GM19035 (cell line): ENCODE measurements around the gene FAM118B.
A peak's percentile ranks its signal among the peaks of the same experiment; 100 is the strongest.

Experiments
- ATAC-seq: cut with Tn5 transposase; IDR thresholded peaks from one replicate; pipeline ENCODE4 v1.9.1; 2021; ENCODE audit not compliant: unreplicated experiment

The FAM118B gene

DNA sequence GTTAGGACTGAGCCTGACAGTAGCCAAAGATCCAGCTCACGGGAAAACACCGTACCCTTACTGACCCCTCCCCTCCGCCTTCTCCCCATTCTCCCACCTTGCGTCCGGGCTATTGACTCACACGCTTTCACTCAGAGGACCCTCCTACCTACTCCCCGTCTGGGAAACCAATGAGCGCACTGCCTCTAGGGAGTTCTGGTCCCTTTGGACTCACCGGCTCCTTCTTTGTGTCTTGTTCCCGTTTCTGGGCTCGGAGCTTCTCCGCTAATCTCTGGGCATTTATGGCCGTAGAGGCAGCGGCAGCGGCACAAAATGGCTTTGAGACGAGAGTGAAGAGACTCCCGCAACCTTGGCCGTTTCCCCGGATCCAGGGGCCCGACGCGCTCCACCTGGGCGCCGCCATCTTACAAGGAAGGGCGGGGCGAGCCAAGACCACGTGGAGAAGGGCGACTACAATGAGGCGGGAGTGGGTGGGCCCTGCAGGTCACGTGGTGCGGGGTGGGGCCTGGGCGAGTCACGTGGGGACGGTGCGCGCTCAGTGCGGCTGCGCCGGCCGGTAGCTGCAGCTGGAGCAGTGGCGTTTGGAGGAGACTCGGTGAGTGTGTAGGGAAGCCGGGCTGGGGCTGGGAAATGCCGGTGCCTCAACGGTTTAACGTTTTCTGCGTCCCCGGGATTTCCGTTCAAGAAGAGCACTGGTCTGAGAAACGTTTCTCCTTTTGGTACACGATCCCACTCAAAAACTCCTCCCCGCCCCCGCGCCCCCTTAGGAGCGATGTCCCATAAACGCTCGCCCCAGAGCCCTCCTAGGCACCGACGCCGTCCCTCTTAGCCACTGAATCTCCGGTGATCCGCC lies at the start of gene FAM118B, which contains the start of gene RPUSD4:
FAM118B (plus strand) TSS at position 547 of the 853 bp plus-strand sequence. CDS start 23,220 bp downstream, outside the sequence.
RPUSD4 (minus strand) TSS at position 415 of the 853 bp plus-strand sequence; CDS start at position 403, 12 bp downstream.
- peak; percentile 97 for ATAC-seq

DNA sequence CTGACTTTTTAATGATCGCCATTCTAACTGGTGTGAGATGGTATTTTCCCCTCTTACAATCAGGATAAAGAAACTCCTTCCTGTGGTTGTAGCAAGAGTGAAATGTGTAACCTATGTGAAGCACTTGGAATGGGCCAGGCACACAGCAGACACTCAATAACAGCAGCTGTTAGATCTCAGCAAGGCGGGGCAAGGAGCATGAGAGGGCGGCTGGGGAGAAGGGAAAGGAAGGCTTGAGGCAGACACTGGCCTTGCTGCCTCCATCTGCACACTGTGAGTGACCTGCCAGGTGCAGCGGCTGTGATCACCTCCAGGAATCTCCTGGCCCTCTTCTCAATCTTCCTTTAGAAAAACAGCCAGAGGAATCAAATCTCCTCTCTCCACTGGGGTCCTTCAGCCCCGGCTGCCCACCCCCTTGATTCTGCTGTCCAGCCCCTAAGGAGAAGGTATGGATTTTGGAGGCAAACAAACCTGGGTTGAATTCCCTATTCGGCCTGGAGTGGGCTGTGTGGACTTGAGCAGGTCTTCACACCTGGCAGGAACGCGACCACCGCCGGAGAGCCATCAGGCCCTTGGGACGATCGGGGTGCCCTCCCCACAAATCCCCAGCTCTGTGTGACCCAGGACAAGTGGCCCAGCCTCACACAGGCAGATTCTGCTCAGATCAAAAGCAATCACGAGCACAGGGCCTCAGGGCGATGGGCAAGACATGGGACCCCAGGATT lies 49.1 kb upstream of the FAM118B start:
- ATAC-seq: no peak

DNA sequence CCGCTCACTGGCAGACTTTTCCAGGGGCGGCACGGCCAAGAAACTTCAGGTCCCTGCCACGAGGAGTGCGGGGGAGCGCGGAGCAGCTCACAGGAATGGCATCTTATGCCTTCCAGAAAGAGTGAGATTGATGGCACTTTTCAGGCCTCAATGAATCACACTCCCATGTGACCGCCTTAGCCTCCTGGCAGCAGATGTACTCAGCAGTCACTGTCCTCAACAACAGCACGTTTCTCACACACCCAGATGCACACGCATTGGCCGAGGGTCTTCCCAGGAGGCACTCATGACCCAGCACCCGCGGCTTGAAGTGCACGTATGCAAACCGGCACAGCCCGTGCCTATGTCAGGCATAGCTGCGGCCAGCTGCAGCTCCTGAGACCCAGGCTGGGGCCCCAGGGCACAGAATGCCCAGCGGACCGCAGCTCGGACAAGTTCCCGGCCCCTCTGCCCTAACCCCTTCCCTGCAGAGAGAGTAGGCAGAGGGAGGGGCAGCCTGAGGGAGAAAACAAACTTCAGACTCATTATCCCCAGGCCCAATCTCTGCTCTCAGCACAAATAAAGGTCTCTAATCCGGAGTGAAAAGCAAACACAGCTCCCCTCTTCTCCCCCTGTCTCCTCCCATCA lies 48.4 kb upstream of the FAM118B start:
- no peak for ATAC-seq

DNA sequence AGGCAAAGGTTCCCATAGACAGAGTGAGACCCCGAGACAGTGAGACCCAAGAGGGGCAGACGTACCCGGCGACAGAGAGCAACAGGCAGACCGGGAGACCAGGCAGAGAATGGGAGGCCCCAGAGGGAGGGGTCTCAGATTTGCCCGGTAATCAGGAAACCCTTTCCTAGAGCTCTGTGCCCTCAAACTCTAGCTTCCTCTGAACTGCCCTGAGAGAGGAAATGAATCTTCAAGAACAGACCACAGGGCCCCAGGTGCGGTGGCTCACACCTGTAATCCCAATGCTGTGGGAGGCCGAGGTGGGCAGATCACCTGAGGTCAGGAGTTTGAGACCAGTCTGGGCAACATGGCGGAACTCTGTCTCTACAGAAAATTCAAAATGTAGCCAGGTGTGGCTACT lies 47.8 kb upstream of the FAM118B start:
- ATAC-seq: no peak

DNA sequence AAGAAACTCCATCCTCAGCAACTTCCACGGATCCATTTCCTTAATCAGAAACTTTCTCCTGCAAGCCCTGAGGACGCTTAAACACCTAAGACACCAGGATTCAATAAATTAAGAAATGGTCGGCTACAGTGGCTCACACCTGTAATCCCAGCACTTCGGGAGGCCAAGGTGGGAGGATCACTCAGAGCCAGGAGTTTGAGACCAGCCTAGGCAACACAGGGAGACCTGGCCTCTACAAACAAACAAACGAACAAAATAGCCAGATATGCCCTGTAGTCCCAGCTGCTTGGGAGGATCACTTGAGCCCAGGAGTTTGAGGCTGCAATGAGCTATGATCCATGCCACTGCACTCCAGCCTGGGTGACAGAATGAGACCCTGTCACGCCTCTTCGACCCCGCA lies 46.8 kb upstream of the FAM118B start:
- ATAC-seq: no peak

DNA sequence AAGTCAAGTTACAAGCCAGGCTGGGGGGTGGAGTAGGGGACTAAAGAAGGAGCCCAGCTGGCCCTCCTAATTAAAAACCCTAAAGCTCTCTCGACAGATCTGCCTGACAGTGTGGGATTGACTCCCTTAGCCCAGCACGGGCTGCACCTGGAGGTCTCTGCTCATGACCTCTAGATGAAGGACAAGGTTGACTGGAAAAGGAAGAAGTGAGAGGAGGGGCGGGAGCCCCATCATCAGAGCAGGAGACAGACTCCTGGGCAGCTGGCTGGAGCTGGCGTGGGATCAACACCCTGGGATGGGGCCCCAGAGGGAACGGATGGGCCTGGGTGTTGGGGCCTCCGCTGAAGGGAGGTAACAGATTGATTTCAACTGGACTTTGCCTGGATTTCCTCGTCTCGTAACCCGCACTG lies 46.3 kb upstream of the FAM118B start:
- no peak for ATAC-seq

DNA sequence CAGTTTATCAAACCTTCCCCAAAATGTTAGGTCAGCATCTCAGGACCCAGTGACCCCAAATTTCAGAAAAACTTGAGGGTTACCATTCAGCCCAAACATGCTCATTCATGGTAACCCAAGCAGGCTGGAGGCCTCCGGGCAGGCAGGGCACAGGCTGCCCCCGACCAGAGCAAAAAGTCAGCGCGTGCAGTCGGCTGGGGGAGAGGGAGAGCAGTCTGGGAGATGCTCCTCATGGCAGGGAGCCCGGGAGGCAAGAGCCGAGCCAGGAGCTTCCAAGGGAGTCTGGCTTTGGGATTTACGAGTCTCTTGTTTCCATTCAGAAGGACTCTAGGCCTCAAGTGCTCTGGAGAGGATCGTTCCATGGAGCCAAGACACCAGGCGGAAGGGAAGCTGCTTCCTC lies 45.8 kb upstream of the FAM118B start:
- no peak for ATAC-seq

DNA sequence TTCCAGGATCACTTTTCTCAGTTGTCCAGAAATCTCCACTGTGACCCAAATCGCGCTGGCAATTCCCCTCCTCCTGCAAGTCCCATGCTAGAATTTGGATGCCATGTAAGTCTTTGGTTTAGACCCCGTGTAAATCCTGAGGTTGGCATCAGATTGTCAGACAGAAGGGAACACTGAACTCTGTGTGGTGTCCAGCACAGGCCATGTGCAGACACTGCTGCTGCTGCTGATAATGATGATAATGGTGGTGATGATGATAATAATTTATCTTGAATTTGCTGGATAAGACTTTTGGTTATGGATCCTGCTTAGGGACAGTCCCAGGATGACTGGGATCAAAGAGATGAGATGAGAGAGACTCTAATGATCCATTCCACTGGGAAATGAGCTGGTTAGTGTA lies 45.2 kb upstream of the FAM118B start:
- ATAC-seq: no peak

DNA sequence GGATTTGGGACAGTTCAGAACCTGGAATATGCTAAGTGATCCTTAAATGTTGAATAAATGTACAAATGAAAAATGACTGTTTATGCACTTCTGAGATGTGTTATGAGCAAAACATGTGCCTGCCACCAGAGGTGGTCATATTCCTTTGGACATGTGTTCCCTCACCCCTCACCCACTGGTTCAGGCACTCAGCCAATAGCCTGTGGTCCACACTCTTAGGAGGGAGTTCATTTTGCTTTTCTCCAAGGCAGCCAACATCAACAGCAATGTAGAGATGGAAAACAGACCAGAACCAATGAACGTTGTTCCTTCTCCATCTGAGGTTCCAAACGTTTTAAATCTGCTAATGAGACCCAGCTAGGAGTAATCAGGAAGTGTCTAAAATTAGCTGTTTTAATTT lies 44.1 kb upstream of the FAM118B start:
- no peak for ATAC-seq

DNA sequence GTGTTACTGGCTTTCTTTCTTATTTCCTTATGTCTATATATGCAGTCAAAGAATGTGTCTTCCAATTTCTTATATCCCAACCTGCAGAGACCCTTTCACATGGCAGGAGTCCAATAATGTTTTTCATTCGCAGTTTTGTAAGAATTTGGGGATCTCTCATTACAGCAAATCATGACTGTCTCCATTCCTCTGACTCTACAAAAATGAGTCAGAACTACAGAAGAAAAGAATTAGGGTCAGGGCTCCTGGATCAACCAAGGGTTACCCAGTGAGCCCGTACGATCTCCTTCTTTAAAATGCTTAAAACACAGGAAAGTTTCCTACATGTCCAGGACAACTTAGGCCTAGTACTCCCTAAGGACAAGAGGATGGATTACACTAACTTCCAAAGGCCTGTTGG lies 42.3 kb upstream of the FAM118B start:
- no peak for ATAC-seq

DNA sequence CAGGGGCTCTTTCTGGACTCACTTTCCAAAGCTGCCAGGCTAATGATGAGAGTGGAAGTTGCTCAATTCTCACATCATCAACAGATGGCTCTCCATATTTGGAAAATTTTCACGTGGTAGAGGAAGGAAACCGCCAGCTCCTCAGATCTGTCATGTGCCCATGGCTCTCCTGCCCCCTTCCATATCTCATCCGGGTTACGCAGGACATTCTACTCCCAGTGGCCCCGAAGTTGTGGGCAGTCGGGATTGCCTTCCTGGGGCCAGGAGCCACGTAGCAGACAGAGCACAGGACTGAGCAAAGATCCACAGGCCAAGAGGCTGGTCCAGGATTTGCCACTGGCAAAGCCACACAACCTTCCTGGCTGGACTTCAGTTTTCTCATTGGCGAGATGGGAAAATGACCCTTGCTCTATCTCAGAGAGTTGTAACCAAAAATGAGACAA lies 39.0 kb upstream of the FAM118B start:
- no peak for ATAC-seq

DNA sequence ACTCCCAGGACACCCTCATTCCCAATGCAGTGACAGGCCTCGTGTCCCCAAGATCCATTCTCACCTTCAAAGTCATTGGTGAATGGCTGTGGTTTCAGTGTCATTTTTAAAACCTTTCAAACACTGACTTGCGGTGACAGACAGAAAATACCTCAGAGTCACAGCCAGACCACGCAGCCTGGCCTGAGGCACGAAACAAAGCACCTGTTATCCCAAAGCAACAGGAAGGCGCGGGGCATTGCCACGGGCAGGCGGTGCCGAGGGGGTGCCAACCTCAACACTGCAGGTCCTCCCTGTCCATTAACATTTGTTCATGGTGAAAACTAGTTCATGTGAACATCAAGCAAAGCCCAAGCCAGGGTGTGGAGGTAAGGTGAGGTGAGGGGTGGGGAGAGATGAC lies 38.3 kb upstream of the FAM118B start:
- no peak for ATAC-seq

DNA sequence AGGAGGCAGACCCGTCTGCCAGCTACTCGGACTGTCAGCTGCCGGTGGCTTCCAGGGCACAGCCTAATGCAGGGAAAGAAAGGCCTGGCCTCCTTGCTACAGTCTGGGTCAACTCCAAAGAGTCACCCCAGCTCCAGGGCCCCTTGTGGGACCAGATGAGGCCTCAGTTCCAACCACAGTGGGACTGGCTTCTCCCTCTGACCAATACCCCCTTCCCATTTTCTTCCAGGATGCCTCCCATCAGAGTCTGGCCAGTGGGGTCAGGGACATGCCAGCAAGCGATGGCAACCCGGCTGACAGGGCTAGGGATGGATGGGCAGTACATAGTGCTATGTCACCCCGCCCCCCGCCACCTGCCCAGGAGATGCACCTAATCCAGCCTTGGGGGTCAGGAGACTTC lies 36.8 kb upstream of the FAM118B start:
- no peak for ATAC-seq

DNA sequence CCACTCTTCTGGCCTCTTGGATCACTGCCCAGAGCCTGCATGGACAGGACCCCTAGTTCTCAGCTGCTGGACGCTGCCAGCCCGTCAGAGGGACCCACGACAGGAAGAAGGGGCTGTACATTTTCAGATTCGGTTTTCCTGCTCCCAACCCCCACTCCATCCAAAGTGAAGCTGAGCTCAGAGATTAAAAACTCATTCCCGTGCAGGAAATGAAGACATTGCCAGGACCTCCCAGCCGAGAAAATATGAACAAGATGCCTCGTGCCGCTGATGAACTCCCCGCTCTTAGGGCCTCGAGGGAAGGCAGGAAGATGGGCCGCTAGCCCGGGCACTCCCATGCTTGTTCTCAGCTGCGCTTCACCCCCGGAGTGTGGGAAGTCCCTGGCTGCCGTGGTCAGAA lies 36.2 kb upstream of the FAM118B start:
- ATAC-seq: no peak

DNA sequence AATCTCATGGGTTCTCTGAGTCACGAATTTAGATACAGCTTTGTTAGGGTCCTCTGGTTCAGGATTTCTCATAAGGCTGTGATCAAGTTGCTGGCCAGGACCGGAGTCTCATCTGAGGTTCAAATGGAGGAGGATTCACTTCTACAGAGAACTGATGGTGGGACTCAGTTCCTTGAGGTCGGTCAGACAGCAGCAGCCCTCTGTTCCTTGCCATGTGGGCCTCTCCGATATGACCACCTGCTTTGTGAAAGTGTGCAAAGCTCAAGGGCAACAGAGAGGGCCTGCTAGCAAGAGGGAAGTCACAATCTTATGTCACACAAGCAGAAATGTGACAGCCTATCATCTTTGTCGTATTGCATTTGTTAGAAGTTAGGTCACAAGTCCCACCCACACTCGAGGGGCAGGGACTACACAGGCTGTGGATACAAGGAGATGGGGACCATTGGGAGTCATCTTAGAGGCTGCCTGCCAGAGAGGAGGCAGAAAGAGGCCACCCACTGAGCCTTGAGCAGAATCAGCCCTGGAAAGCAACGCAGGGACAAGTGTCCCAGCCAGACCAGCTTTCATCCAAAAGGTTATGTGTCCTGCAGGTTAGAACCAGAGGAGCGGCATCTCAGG lies 34.6 kb upstream of the FAM118B start:
- ATAC-seq: no peak

DNA sequence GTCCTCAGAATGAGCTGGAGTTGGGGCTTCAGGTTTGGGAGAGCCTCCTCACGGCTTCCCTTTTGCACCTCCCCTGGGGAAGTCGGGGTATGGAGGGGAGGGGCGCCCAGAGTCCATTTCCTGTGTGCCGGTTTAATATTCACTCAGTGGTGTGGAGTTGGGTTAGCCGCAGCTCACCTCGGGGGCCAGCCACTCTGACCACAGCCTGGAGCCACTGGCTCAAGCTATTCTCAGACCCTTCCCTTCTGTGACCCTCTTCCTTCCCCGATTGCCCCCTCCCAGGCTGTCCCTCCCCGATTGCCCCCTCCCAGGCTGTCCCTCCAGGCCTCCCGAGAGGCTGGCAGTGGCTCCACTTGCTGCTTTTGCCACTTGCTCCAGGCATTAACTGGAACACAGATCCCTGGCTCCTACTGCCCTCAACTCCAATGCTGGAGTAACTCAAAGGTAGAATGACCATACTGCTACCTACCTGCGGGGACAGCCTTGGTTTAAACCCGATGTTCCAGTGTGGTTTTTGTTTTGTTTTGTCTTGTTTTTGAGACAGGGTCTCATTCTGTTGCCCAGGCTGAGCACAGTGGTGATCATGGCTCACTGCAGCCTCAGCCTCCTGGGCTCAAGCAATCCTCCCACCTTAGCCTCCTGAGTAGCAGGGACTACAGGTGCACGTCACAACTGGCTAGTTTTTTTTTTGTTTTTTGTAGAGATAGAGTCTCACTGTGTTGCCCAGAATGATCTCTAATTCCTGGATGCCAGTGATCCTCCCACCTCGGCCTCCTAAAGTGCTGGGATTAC lies 29.4 kb upstream of the FAM118B start:
- peak; percentile 63 for ATAC-seq

DNA sequence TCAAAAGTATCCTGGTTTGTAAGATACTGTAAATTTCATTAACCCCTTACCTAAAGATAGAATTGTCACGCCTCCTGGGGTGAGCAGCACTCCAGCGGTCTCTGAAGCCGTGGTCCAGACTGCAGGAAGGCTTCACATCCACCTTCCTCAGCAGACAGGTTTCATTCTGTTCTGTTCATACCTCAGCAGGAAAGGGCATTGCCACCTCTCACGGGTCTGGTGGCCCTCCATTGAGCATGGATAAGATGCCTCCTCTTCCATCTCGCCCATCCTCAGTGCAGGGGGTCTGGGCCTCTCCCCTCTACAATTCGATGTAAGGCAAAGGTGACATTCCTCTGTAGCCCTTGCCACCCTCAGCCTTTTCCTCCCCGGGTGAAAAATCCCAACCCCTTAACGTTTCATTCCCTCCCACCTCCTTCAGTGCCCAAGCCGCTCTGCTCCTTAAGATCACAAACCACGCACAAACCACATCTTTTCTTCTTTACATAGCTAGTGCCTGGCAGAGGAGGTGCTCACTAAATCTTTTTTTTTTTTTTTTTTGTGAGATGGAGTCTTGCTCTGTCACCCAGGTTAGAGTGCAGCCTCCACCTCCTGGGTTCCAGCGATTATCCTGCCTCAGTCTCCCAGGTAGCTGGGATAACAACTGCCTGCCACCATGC lies 28.7 kb upstream of the FAM118B start:
- ATAC-seq: no peak

DNA sequence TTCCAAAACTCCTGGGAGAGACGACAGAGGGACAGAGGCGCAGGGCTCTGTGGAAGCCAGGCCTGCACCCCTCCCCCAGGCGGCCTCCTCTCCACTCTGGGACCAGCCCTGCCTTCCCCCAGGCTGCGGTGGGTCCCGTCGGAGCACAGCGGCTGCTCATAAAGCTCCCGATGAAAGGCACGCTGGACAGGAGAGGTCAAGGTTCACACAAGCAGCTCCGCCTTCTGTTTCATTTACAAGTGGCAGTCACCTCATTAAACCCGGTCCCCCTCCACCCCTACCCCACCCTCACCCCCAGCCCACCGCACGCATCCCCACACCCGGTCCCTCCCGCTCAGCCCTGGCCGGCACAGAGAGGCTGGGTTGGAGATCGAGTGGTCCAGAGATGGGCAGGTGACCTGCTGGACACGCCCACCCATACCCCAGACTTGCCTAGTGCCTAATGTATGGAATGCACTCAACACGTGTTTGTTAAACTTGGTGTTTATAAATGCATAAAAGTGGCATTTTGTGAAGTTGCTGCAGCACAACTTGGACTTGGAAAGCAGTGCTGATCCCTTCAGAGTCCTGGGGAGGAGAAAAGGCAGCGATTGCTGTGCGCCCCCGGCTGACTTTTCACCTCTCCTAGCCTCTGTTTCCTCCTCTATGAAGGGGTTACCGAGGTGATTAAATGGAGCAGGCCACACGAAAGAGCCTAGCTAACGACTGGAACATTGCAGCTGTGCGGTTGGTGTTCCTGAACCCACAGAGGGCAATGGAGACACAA lies 26.1 kb upstream of the FAM118B start:
- no peak for ATAC-seq

DNA sequence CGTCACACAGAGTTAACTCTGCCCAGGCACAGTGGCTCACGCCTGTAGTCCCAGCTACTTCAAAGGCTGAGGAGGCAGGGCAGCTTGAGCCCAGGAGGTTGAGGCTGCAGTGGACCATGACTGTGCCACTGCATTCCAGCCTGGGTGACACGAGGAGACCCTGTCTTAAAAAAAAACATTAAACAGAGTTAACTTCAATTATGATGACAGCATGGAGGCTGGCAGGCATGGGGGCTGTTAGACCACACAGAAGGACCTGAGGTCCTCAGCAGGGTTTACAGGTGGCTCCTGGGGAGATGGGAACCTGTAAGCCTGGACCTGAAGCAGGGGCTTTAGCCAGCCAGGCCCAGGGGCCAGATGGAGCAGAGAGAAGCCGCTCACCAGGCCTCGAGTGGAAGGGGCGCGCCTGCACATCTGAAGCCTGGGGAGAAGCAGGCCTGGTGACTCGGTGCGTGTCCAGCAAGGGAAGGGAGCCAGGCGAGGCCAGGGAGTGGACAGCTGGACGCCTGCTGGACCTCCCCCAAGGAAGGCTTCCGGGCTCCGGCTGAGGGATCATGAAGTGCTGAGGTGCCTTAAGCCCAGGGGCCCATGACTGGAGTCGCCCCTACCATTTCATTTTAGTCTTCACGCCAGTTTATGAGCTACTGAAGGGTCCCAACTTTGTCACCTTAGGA lies 25.4 kb upstream of the FAM118B start:
- no peak for ATAC-seq
